Activated CD8-positive, alpha-beta memory T cell treated with anti-CD3 and anti-CD28 coated beads, Interleukin-2, amount 50 U/mL, for 24 hours (primary cell): ENCODE measurements around the gene PCSK5.
"Not testable (repeated sequence)": the region's sequence is repeated elsewhere in the genome, so short reads cannot be mapped to it uniquely, and the experiment has no call there.

Experiments
- DNase-seq: peaks from one replicate; pipeline ENCODE4 v3.0.0-alpha.2; 2020; ENCODE audit errors: extremely low read depth

The PCSK5 gene

GRCh38 chr9:76357555-76357954 lies 467.1 kb downstream of the PCSK5 start:
- no peak for DNase-seq

DNA sequence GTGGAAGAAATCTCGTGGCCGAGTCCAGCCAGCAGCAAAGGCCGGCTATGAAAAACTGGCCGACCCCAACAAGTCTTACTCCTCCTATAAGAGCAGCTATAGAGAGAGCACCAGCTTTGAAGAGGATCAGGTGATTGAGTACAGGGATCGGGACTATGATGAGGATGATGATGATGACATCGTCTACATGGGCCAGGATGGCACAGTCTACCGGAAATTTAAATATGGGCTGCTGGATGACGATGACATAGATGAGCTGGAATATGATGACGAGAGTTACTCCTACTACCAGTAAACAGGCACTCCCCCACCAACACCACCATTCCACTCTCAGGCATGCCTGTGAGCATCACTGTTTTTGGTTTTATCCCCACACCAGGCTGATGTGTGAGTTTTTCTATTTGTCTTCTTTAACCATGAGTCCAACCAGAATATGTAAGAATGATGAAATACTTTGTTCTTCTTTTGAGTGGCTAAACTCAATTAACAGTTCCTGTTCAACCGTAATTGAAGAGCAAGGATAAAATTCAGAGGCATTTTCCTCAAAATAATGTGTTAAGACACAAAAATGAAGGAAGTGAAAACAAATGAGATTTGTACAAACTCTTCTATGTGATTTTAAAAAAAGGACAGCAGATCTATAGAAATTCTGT lies 468.3 kb downstream of the PCSK5 start:
- DNase-seq = no peak

- no peak for DNase-seq
Measured at GRCh38 chr9:76359365-76359764, 468.9 kb downstream of the PCSK5 start.

DNA sequence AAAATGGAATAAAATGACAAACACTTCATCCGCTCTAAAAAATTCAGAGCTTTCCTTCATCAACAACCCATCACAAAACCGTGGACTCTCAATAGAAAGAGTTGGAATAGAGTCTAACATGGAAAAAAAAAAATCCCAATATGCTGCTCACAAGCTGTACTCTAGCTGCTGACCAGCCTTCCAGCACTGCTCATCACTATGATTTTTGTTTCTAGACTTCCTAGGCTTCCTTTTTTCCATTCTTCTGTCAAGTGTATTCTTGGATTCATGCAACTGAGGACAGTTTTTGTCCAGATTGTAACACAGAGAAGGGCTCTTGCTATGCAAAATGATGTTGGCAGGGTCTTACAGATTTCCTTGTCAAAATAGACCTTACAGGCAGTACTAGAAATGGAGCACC lies 469.3 kb downstream of the PCSK5 start:
- no peak for DNase-seq

- DNase-seq = not testable (repeated sequence)
Measured at GRCh38 chr9:76362332-76363031, 472.0 kb downstream of the PCSK5 start.

DNA sequence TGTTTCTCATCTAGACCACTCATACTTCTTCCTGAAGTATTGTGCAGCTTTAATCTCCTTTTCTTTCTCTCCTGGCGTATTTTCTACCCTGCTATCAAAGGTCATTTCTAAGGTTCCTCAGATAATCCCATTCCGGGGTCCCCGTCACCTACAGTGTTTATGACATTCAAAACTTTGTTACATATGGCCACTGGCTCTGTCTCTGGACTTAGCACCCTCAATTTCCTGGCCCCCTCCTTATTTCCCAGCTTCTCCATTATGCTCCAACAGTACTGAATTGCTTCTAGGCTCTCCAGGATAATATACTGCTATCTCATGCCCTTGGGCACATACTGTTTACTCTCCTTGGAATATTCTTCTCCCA lies 472.5 kb downstream of the PCSK5 start:
- DNase-seq = no peak

- DNase-seq = no peak
Measured at GRCh38 chr9:76365028-76365427, 474.6 kb downstream of the PCSK5 start.

DNA sequence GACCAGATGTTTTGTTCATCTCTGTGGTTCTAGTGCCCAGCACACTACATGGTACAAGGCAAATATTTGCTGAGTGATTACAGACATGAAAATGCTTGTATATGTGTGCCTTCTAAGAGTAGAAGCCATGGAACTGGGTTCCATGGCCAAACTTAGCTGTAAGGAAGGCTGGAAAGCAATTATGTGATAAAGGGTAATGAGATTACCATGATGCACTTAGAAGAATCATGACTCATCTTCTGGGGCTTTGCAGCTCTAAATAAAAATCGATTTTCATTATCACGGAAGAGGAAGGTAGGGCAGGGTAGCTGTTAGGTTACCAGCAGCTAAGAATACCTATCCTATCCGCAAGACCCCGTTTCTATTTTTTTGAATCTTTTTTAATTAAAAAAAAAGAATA lies 475.8 kb downstream of the PCSK5 start:
- DNase-seq = no peak

- no peak for DNase-seq
Measured at GRCh38 chr9:76369583-76369982, 479.1 kb downstream of the PCSK5 start.

- no peak for DNase-seq
Measured at GRCh38 chr9:76370396-76371023, 480.0 kb downstream of the PCSK5 start.

- no peak for DNase-seq
Measured at GRCh38 chr9:76371901-76372300, 481.4 kb downstream of the PCSK5 start.

DNA sequence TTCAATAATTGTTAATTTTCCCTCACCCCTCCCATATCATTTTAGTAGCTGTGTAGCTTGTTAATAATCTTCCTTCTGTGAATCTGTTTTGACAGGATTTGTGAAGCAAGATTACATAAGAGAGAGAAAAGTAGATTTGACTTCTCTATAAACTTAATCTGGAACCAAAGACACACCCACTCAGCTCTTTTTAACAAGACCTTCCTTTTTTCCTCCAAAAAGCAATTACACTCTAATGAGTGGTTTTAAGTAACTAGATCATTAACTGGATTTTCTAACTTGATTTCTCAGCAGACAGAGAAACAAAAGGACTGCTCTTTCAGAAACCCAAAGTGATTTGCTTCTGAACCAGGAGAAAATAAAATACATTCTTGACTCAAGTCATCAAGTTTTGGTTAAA lies 481.9 kb downstream of the PCSK5 start:
- no peak for DNase-seq

DNA sequence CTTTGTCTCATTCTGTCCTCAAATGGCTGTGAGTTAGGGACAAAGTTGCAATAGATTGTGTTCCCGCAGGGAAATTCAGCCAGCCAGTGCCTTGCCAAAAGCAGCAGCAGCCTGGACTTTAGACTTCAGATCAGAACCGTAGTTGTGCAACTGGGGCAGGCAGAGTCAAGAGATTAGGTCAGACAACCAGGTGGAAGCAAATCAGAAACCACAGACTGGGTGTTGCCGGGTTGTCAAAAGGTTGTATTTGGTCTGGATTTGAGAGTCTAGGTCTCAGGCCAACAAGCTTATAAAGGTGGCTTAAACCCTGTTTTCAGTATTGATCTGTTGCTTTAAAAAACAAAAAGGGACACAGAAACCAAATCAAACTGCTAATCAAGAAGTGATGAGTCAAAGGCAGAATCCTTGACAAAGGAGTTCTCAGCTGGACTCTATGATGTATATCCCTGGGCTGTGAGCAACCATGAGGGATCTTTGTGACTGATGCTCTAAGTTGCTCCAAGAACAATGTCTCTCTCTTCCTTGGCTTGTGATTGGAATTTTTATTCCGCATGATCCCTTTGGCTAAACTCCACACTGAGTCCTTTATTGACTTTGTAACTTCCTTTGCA lies 482.8 kb downstream of the PCSK5 start:
- DNase-seq = no peak

- no peak for DNase-seq
Measured at GRCh38 chr9:76373784-76374474, 483.5 kb downstream of the PCSK5 start.

DNA sequence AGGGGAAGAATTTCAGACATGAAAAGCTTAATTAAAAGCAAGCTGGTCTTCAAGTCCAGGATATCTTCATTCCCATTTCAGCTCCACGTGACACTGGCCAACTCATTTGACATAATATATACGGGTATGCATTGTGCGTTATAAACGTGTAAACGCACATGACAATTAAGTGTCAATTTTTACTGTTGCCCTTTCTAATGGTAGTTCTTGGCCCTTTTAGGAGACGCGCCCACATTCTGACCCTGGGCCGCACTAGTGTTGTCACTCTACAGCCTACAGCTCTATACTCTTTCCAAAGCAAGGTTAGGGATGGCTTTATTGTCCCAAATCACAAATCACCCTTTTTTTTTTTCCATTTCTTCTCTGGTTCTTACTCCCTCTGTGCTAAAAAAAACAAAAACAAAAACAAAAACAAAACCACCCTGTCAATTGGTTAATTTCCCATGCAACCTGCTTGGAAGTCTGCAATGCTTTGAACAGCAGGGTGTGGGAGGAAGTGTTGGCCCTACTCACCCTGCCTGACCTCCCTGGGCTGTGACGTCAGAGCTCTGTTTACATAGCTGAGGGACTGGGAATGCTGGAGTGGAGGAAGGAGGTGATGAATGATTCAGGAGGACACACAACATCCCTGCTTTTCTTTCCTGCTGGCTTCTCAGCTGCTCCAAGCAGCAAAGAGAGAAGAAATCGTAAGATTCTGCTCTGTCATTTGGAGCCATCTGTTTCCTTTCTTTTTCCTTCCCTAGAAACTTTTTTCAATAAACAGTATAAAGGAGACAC lies 484.5 kb downstream of the PCSK5 start:
- no peak for DNase-seq

DNA sequence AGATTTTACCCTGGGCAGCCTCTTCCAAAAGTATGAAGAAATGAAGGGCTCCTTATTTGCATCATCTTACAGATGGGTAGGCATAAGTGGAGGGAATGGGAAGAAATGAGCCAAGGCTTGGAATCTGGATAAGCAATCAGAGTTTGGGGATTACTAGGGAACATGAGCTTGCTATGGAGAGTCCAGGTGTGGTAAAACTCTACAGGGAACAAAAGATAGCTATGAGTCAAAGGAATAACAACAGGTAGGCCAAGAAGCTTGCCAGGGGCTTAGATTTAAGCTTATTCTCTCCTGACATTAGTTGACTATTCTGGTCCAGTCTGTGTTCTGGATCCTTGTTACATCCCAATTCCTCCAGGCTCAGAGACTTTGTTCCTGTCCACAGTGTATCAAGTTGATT lies 487.3 kb downstream of the PCSK5 start:
- no peak for DNase-seq

GRCh38 chr9:76378367-76379073 lies 488.0 kb downstream of the PCSK5 start:
- no peak for DNase-seq

GRCh38 chr9:76379494-76379893 lies 489.0 kb downstream of the PCSK5 start:
- DNase-seq = no peak

- no peak for DNase-seq
Measured at GRCh38 chr9:76390656-76391055, 500.2 kb downstream of the PCSK5 start.

- DNase-seq = peak; percentile 75
Measured at GRCh38 chr9:76394195-76394959, 503.9 kb downstream of the PCSK5 start, which contains the start of gene RFK. Gene RFK, minus strand, starts transcription at chr9:76394426. Its CDS starts 255 bp downstream, at chr9:76394171.
